HG03135 (cell line): ENCODE data around the gene MAP2K2.

ENCODE experiments used
- ATAC-seq: cut with Tn5 transposase; IDR thresholded peaks from one replicate; pipeline ENCODE4 v1.9.1; 2021; ENCODE audit warnings: mild to moderate bottlenecking, moderate library complexity; ENCODE audit not compliant: unreplicated experiment

Gene MAP2K2

GRCh38 chr19:4100647-4101495, 23.1 kb downstream of the MAP2K2 start:
- ATAC-seq: no peak

GRCh38 chr19:4099041-4099764, 24.7 kb downstream of the MAP2K2 start:
- no peak for ATAC-seq

- no peak for ATAC-seq
Observed at GRCh38 chr19:4098493-4098892, 25.4 kb downstream of the MAP2K2 start.

- no peak for ATAC-seq
Observed at GRCh38 chr19:4097501-4097900, 26.4 kb downstream of the MAP2K2 start.

- no peak for ATAC-seq
Observed at GRCh38 chr19:4096049-4096892, 27.7 kb downstream of the MAP2K2 start.

- ATAC-seq: no peak
Observed at GRCh38 chr19:4095488-4095844, 28.5 kb downstream of the MAP2K2 start.

- no peak for ATAC-seq
Observed at GRCh38 chr19:4094761-4095487, 29.0 kb downstream of the MAP2K2 start.

GRCh38 chr19:4094291-4094690, 29.6 kb downstream of the MAP2K2 start:
- no peak for ATAC-seq

- ATAC-seq: no peak
Observed at GRCh38 chr19:4093643-4094175, 30.2 kb downstream of the MAP2K2 start.

GRCh38 chr19:4090356-4091220, 33.3 kb downstream of the MAP2K2 start:
- no peak for ATAC-seq

- ATAC-seq: no peak
Observed at GRCh38 chr19:4089946-4090345, 34.0 kb downstream of the MAP2K2 start.

GRCh38 chr19:4089400-4089908, 34.5 kb downstream of the MAP2K2 start:
- ATAC-seq: no peak

GRCh38 chr19:4088975-4089374, 34.9 kb downstream of the MAP2K2 start:
- no peak for ATAC-seq

GRCh38 chr19:4087787-4088679, 35.9 kb downstream of the MAP2K2 start:
- ATAC-seq: no peak

- ATAC-seq: no peak
Observed at GRCh38 chr19:4086411-4086867, 37.5 kb downstream of the MAP2K2 start.

- no peak for ATAC-seq
Observed at GRCh38 chr19:4084547-4084877, 39.4 kb downstream of the MAP2K2 start.

- no peak for ATAC-seq
Observed at GRCh38 chr19:4083677-4084546, 40.0 kb downstream of the MAP2K2 start.
